Liver (tissue), 9 donors: Measurements from ENCODE around the gene CTNNA1. TPM values are rescaled to one million over a fixed set of nuclear protein-coding genes. Genes with fewer than 3 reads are reported as not detected.

Source experiments
- DNase-seq: peaks from one replicate; pipeline ENCODE4 v3.0.0-alpha.2; 2017; ENCODE audit warnings: low spot score
- H3K27ac ChIP-seq, 2 donors: one replicate each; pipeline ENCODE4 v1.7.0; 2013; ENCODE audit warnings: inconsistent platforms in 2 of 2, low read length in 2 of 2, control low read depth in 1 of 2, low read depth in 1 of 2, mild to moderate bottlenecking in 1 of 2
- H3K27me3 ChIP-seq, 4 donors: one replicate each; pipeline versions ENCODE4 v1.6.1 to v1.7.0; 2013; ENCODE audit warnings: low read length in 3 of 4, inconsistent platforms in 1 of 4, mild to moderate bottlenecking in 1 of 4, moderate library complexity in 1 of 4; ENCODE audit not compliant: control insufficient read depth in 4 of 4, insufficient read depth in 4 of 4
- H3K36me3 ChIP-seq, 4 donors: one replicate each; pipeline versions ENCODE4 v1.6.1 to v1.7.0; 2013; ENCODE audit warnings: low read length in 3 of 4, mild to moderate bottlenecking in 3 of 4, low read depth in 1 of 4, moderate library complexity in 1 of 4; ENCODE audit not compliant: control insufficient read depth in 4 of 4, insufficient read depth in 3 of 4
- H3K4me1 ChIP-seq, 4 donors: one replicate each; pipeline versions ENCODE4 v1.6.1 to v1.7.0; 2013; ENCODE audit warnings: low read length in 3 of 4, mild to moderate bottlenecking in 3 of 4, moderate library complexity in 1 of 4; ENCODE audit not compliant: control insufficient read depth in 4 of 4, insufficient read depth in 4 of 4
- H3K4me3 ChIP-seq, 3 donors: one replicate each; pipeline versions ENCODE4 v1.6.1 to v1.7.0; 2013; ENCODE audit warnings: low read length in 3 of 3, control low read depth in 1 of 3, low read depth in 1 of 3, mild to moderate bottlenecking in 1 of 3
- H3K9ac ChIP-seq, 2 donors: one replicate each; pipeline ENCODE4 v1.7.0; 2013; ENCODE audit warnings: low read length in 2 of 2, mild to moderate bottlenecking in 2 of 2, moderate library complexity in 2 of 2, control low read depth in 1 of 2, low read depth in 1 of 2
- H3K9me3 ChIP-seq, 4 donors: one replicate each; pipeline versions ENCODE4 v1.6.1 to v1.7.0; 2013; ENCODE audit warnings: low read length in 3 of 4; ENCODE audit not compliant: control insufficient read depth in 4 of 4
- ATF3 ChIP-seq: IDR thresholded peaks from 2 replicates; pipeline ENCODE4 v1.6.1; 2016; ENCODE audit warnings: antibody characterized with exemption
- CTCF ChIP-seq: fragments of 150-350 bp; IDR thresholded peaks from 2 replicates; pipeline ENCODE4 v1.5.1; 2017; ENCODE audit warnings: improper control_type of control experiment, low read depth, low read length; ENCODE audit not compliant: missing input control
- FOXA1 ChIP-seq: IDR thresholded peaks from 2 replicates; pipeline ENCODE4 v1.6.1; 2016; ENCODE audit warnings: antibody characterized with exemption
- FOXA2 ChIP-seq: IDR thresholded peaks from 2 replicates; pipeline ENCODE4 v1.6.1; 2016; ENCODE audit warnings: antibody characterized with exemption
- HNF4G ChIP-seq: IDR thresholded peaks from 2 replicates; pipeline ENCODE4 v1.6.1; 2016; ENCODE audit warnings: antibody characterized with exemption
- JUND ChIP-seq, 2 donors: IDR thresholded peaks; 2 replicates each; pipeline ENCODE4 v1.6.1; 2016; ENCODE audit warnings: antibody characterized with exemption in 2 of 2
- MAX ChIP-seq: IDR thresholded peaks from 2 replicates; pipeline ENCODE4 v1.6.1; 2016; ENCODE audit warnings: antibody characterized with exemption
- RAD21 ChIP-seq, 2 donors: IDR thresholded peaks; 2 replicates each; pipeline ENCODE4 v1.6.1; 2016; ENCODE audit warnings: antibody characterized with exemption in 2 of 2, mild to moderate bottlenecking in 2 of 2
- SP1 ChIP-seq: IDR thresholded peaks from 2 replicates; pipeline ENCODE4 v1.6.1; 2018; ENCODE audit warnings: antibody characterized with exemption, mild to moderate bottlenecking
- TAF1 ChIP-seq: conservative IDR thresholded peaks from 2 replicates; pipeline ENCODE4 v1.6.1; 2016; ENCODE audit warnings: antibody characterized with exemption, mild to moderate bottlenecking
- YY1 ChIP-seq: IDR thresholded peaks from 2 replicates; pipeline ENCODE4 v1.6.1; 2016; ENCODE audit warnings: antibody characterized with exemption, mild to moderate bottlenecking
- ZBTB33 ChIP-seq: IDR thresholded peaks from 2 replicates; pipeline ENCODE4 v1.6.1; 2016; ENCODE audit warnings: antibody characterized with exemption
- WGBS: extraction: QIAGEN DNeasy Blood & Tissue Kit; methylation state at CpG from one replicate; pipeline ENCODE4 v1.1.7; 2013; 5-methylcytosine and 5-hydroxymethylcytosine counted together
- polyA plus RNA-seq, 2 donors: library from polyadenylated mRNA; stranded (reverse) in 1 of 2; unstranded in 1 of 2; fragments of 200-250 nt in 1 of 2; fragments of >200 nt in 1 of 2; fragmentation: Nextera tagmentation in 1 of 2; extraction: Ambion mirVana in 1 of 2; gene quantifications; one replicate each; pipeline versions ENCODE4 v1.2.1 to v1.2.3, GENCODE V29; 2013 to 2015
- total RNA-seq, 2 donors: library from RNA; depleted of rRNA; stranded (reverse); fragments of >200 nt; gene quantifications; one replicate each; pipeline ENCODE4 v1.2.3, GENCODE V29; 2014
- TF ChIP-seq, protein P1 (sequence below): IDR thresholded peaks from 2 replicates; pipeline ENCODE4 v1.6.1; 2016; ENCODE audit warnings: antibody characterized with exemption, mild to moderate bottlenecking
- donor health status: healthy.
- donor health status: healthy.
- donor health status: healthy.
- donor health status: healthy.
- donor health status: healthy.

CTNNA1 gene
- total and polyA plus RNA-seq, 4 donors, result 39.9 to 150 (median 103) TPM

DNA sequence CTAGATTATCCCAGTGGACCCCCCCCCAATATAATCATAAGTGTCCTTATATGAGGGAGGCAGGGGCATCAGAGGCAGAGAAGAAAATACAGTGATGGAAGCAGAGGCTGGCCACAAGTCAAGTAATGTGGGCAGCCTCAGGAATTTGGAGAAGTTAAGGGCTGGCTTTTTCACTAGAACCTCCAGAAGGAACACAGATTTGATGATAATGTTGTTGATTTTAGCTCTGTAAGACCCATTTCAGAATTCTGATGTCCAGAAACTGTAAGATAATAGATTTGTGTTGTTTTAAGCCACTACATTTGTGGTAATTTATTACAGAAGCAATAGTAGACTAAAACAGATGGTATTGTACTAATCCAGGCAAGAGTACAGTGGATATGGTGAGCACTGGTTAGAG lies 158.2 kb downstream of the CTNNA1 start:
- H3K36me3 ChIP-seq, result peaks cover under 1 to 7% (median 4%) of the 10 kb centered on the region in 4 donors
- DNase-seq, result no peak
- H3K4me1 ChIP-seq, result no peaks in the 10 kb centered on the region

DNA sequence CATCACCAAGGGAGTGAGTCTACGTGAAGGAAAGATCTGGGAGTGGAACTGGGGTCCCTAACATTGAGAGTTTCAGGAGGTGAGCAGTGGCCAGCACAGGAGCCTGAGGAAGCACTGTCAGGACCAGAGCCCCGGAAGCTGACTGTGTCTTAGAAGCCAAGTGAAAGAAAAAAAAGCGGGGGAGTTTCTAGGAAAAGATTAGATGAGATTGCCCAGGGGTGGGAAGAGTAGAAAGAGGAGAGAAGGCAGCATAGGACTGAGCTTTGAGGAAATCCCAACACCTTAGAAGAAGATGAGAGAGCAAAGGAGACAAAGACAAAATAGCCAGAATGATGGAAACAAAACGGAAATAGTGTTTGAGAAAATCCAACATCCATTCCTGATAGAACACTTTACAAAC lies 158.9 kb downstream of the CTNNA1 start:
- H3K9me3 ChIP-seq, result no peaks in the 10 kb centered on the region
- H3K9ac ChIP-seq, result no peak overlapping the region
- H3K4me3 ChIP-seq, result no peak overlapping the region
- no peaks in the 10 kb centered on the region for H3K4me1 ChIP-seq
- H3K27me3 ChIP-seq, result no peaks in the 10 kb centered on the region
- 87% methylated on average over 4 of the region's 4 CpGs for WGBS
- no peak for DNase-seq
- TF ChIP-seq, protein P1, sequence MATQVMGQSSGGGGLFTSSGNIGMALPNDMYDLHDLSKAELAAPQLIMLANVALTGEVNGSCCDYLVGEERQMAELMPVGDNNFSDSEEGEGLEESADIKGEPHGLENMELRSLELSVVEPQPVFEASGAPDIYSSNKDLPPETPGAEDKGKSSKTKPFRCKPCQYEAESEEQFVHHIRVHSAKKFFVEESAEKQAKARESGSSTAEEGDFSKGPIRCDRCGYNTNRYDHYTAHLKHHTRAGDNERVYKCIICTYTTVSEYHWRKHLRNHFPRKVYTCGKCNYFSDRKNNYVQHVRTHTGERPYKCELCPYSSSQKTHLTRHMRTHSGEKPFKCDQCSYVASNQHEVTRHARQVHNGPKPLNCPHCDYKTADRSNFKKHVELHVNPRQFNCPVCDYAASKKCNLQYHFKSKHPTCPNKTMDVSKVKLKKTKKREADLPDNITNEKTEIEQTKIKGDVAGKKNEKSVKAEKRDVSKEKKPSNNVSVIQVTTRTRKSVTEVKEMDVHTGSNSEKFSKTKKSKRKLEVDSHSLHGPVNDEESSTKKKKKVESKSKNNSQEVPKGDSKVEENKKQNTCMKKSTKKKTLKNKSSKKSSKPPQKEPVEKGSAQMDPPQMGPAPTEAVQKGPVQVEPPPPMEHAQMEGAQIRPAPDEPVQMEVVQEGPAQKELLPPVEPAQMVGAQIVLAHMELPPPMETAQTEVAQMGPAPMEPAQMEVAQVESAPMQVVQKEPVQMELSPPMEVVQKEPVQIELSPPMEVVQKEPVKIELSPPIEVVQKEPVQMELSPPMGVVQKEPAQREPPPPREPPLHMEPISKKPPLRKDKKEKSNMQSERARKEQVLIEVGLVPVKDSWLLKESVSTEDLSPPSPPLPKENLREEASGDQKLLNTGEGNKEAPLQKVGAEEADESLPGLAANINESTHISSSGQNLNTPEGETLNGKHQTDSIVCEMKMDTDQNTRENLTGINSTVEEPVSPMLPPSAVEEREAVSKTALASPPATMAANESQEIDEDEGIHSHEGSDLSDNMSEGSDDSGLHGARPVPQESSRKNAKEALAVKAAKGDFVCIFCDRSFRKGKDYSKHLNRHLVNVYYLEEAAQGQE, result no peak
- TF ChIP-seq MAX, result no peak
- TF ChIP-seq TAF1, result no peak
- no peak for TF ChIP-seq FOXA1
- TF ChIP-seq YY1, result no peak
- TF ChIP-seq CTCF, result no peak
- TF ChIP-seq SP1, result no peak
- no peak for TF ChIP-seq ZBTB33
- TF ChIP-seq JUND (IDR thresholded peaks at IDR 0.05), result no peak
- no peak for TF ChIP-seq RAD21 (IDR thresholded peaks at IDR 0.05)
- no peak for TF ChIP-seq FOXA2
- TF ChIP-seq ATF3, result no peak
- TF ChIP-seq HNF4G, result no peak
- no peak overlapping the region for H3K27ac ChIP-seq
- peaks cover 0 to 3% (median 2%) of the 10 kb centered on the region in 4 donors for H3K36me3 ChIP-seq

More for the DNA sequence above, 158.2 kb downstream of the CTNNA1 start:
- H3K27ac ChIP-seq, result no peak overlapping the region
- no peaks in the 10 kb centered on the region for H3K27me3 ChIP-seq
- H3K9me3 ChIP-seq, result no peaks in the 10 kb centered on the region
- no peak overlapping the region for H3K4me3 ChIP-seq
- TF ChIP-seq SP1 (no peak), YY1 (no peak), JUND (IDR thresholded peaks at IDR 0.05) (no peak), MAX (no peak)
- no peak overlapping the region for H3K9ac ChIP-seq
